HepG2 (cell line): ENCODE results near the gene SSC5D. TPM values are rescaled to one million over a fixed set of nuclear protein-coding genes. Genes with fewer than 3 reads are reported as not detected.

ENCODE experiments used
- DPF2 ChIP-seq: sonication (generic); formaldehyde crosslinking; IDR thresholded peaks from 2 replicates; pipeline ENCODE4 v1.4.0; 2020; ENCODE audit warnings: mild to moderate bottlenecking, low read depth, missing genetic modification reagents, borderline replicate concordance
- ELF1 ChIP-seq: sonication (generic); formaldehyde crosslinking; IDR thresholded peaks from 2 replicates; pipeline ENCODE4 v1.4.0; 2020; ENCODE audit warnings: missing genetic modification reagents
- GATA4 ChIP-seq: sonication (generic); IDR thresholded peaks from 2 replicates; pipeline ENCODE4 v1.6.1; 2016; ENCODE audit warnings: antibody characterized with exemption, low read depth, borderline replicate concordance
- ISX ChIP-seq: sonication (generic); formaldehyde crosslinking; conservative IDR thresholded peaks from 2 replicates; pipeline ENCODE4 v1.5.0; 2020; ENCODE audit warnings: missing genetic modification reagents
- NKX3-1 ChIP-seq: sonication (generic); formaldehyde crosslinking; IDR thresholded peaks from 2 replicates; pipeline ENCODE4 v1.5.0; 2020; ENCODE audit warnings: missing genetic modification reagents
- SOX5 ChIP-seq: IDR thresholded peaks from 2 replicates; pipeline ENCODE4 v1.6.1; 2016; ENCODE audit warnings: borderline replicate concordance
- SP1 ChIP-seq, 2 experiments: fragments of 450-650 bp in 1 of 2; sonication (generic) in 1 of 2; formaldehyde crosslinking in 1 of 2; IDR thresholded peaks; 2 replicates each; pipeline versions ENCODE4 v1.4.0 to v1.6.1; 2016 to 2020; ENCODE audit warnings: missing genetic modification reagents in 1 of 2
- ZNF468 ChIP-seq: sonication (generic); formaldehyde crosslinking; IDR thresholded peaks from 2 replicates; pipeline ENCODE4 v1.8.0; 2022; ENCODE audit warnings: mild to moderate bottlenecking, moderate library complexity, missing genetic modification reagents
- ZNF550 ChIP-seq: sonication (generic); formaldehyde crosslinking; IDR thresholded peaks from 2 replicates; pipeline ENCODE4 v1.4.0; 2020; ENCODE audit warnings: mild to moderate bottlenecking, missing genetic modification reagents, borderline replicate concordance
- ZNF629 ChIP-seq: sonication (generic); formaldehyde crosslinking; conservative IDR thresholded peaks from 2 replicates; pipeline ENCODE4 v1.5.0; 2020; ENCODE audit warnings: missing genetic modification reagents
- ZNF678 ChIP-seq: sonication (generic); formaldehyde crosslinking; IDR thresholded peaks from 2 replicates; pipeline ENCODE4 v1.4.0; 2020; ENCODE audit warnings: mild to moderate bottlenecking, missing genetic modification reagents
- polyA plus RNA-seq, 8 experiments: library from polyadenylated mRNA; depleted of rRNA in 3 of 8; stranded (reverse) in 7 of 8; unstranded in 1 of 8; fragments of >200 nt; fragmentation: Illumina TruSeq in 4 of 8; extraction: Trizol in 4 of 8; gene quantifications; 2 replicates each; pipeline versions ENCODE4 v1.2.1 to v1.2.3, GENCODE V29; 2011 to 2016; ENCODE audit warnings: low read depth in 4 of 8, missing spikeins in 1 of 8, mixed read lengths in 1 of 8; ENCODE audit not compliant: insufficient read depth in 1 of 8
- total RNA-seq, 5 experiments: library from RNA; depleted of rRNA; stranded (reverse); fragments of >200 nt; fragmentation: Illumina TruSeq; extraction: Trizol; gene quantifications; 2 replicates each; pipeline ENCODE4 v1.2.3, GENCODE V29; 2016; ENCODE audit warnings: low read depth in 1 of 5
- TF ChIP-seq, protein P1 (sequence below): sonication (generic); formaldehyde crosslinking; IDR thresholded peaks from 2 replicates; pipeline ENCODE4 v1.4.0; 2020; ENCODE audit warnings: missing genetic modification reagents
- TF ChIP-seq, protein P2 (sequence below), 2 experiments: sonication (generic) in 1 of 2; formaldehyde crosslinking in 1 of 2; IDR thresholded peaks; 2 replicates each; pipeline versions ENCODE4 v1.4.0 to v1.6.1; 2016 to 2020; ENCODE audit warnings: borderline replicate concordance in 1 of 2, low read depth in 1 of 2, mild to moderate bottlenecking in 1 of 2, missing genetic modification reagents in 1 of 2
- TF ChIP-seq, protein P3 (sequence below): sonication (generic); formaldehyde crosslinking; IDR thresholded peaks from 2 replicates; pipeline ENCODE4 v1.4.0; 2020; ENCODE audit warnings: mild to moderate bottlenecking, missing genetic modification reagents, borderline replicate concordance

The SSC5D gene
- total and polyA plus RNA-seq, 2 of the 13 experiments (the other 11 are each of a cell fraction or from before 2014, with no cell fraction given), result not detected

DNA sequence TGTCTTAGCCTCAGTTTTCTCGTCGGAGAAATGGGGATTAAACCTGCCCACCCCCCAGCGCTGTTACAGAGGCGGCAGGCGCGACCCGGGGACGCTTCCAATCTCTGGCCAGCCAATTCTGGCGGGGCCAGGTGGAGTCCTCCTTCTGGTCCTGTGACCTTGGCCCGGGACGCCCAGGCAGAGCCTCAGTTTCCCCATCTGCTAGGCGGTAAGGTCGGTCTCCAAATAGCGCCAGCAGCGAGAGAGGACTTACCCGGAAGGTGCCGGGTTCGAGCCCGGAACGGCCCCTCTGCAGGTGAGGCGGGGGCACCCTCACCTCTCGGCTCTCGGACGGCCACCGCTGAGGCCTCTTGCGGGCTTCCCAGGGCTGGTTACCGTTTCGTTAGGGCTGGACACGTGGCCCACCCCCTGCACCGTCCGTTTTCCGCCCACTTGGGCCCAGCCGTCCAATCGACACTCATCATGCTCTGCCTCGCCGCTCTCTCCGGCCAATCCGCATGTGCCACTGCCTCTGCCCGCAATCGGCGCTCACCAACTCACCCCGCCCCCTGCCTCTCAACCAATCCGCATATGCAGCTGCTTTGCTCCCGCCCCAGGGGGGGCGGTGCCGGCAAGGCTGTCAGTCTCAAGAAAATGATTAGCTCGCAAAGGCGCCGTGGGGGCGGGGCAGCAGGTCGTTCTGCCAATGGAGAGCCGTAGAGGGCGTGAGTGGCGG, 26.8 kb upstream of the SSC5D start, which contains the start of gene ISOC2 (continued):
- TF ChIP-seq ISX (no peak), ZNF550 (CRISPR knock-in tag) (peak; percentile 77; the same call in 1 of the 2 replicates), SP1 (IDR thresholded peaks at IDR 0.05) (peak; percentile 97), SP1 (CRISPR knock-in tag; IDR thresholded peaks at IDR 0.05) (peak; percentile 99), ZNF468 (no peak), ELF1 (CRISPR knock-in tag) (peak; percentile 84), DPF2 (no peak), ZNF629 (CRISPR knock-in tag) (peak; percentile 100), GATA4 (peak; percentile 43; the same call in 1 of the 2 replicates), NKX3-1 (CRISPR knock-in tag) (no peak), SOX5 (CRISPR knock-in tag) (peak; percentile 36; the same call in 1 of the 2 replicates), ZNF678 (CRISPR knock-in tag) (no peak)
- TF ChIP-seq, protein P1, sequence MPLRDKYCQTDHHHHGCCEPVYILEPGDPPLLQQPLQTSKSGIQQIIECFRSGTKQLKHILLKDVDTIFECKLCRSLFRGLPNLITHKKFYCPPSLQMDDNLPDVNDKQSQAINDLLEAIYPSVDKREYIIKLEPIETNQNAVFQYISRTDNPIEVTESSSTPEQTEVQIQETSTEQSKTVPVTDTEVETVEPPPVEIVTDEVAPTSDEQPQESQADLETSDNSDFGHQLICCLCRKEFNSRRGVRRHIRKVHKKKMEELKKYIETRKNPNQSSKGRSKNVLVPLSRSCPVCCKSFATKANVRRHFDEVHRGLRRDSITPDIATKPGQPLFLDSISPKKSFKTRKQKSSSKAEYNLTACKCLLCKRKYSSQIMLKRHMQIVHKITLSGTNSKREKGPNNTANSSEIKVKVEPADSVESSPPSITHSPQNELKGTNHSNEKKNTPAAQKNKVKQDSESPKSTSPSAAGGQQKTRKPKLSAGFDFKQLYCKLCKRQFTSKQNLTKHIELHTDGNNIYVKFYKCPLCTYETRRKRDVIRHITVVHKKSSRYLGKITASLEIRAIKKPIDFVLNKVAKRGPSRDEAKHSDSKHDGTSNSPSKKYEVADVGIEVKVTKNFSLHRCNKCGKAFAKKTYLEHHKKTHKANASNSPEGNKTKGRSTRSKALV (CRISPR knock-in tag), result no peak
- TF ChIP-seq, protein P2, sequence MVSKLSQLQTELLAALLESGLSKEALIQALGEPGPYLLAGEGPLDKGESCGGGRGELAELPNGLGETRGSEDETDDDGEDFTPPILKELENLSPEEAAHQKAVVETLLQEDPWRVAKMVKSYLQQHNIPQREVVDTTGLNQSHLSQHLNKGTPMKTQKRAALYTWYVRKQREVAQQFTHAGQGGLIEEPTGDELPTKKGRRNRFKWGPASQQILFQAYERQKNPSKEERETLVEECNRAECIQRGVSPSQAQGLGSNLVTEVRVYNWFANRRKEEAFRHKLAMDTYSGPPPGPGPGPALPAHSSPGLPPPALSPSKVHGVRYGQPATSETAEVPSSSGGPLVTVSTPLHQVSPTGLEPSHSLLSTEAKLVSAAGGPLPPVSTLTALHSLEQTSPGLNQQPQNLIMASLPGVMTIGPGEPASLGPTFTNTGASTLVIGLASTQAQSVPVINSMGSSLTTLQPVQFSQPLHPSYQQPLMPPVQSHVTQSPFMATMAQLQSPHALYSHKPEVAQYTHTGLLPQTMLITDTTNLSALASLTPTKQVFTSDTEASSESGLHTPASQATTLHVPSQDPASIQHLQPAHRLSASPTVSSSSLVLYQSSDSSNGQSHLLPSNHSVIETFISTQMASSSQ (IDR thresholded peaks at IDR 0.05; ENCODE audit: low read depth), result peak; percentile 60; the same call in 1 of the 2 replicates
- TF ChIP-seq, protein P2 (CRISPR knock-in tag; IDR thresholded peaks at IDR 0.05; ENCODE audit: borderline replicate concordance), result peak; percentile 64; the same call in 1 of the 2 replicates
- TF ChIP-seq, protein P3, sequence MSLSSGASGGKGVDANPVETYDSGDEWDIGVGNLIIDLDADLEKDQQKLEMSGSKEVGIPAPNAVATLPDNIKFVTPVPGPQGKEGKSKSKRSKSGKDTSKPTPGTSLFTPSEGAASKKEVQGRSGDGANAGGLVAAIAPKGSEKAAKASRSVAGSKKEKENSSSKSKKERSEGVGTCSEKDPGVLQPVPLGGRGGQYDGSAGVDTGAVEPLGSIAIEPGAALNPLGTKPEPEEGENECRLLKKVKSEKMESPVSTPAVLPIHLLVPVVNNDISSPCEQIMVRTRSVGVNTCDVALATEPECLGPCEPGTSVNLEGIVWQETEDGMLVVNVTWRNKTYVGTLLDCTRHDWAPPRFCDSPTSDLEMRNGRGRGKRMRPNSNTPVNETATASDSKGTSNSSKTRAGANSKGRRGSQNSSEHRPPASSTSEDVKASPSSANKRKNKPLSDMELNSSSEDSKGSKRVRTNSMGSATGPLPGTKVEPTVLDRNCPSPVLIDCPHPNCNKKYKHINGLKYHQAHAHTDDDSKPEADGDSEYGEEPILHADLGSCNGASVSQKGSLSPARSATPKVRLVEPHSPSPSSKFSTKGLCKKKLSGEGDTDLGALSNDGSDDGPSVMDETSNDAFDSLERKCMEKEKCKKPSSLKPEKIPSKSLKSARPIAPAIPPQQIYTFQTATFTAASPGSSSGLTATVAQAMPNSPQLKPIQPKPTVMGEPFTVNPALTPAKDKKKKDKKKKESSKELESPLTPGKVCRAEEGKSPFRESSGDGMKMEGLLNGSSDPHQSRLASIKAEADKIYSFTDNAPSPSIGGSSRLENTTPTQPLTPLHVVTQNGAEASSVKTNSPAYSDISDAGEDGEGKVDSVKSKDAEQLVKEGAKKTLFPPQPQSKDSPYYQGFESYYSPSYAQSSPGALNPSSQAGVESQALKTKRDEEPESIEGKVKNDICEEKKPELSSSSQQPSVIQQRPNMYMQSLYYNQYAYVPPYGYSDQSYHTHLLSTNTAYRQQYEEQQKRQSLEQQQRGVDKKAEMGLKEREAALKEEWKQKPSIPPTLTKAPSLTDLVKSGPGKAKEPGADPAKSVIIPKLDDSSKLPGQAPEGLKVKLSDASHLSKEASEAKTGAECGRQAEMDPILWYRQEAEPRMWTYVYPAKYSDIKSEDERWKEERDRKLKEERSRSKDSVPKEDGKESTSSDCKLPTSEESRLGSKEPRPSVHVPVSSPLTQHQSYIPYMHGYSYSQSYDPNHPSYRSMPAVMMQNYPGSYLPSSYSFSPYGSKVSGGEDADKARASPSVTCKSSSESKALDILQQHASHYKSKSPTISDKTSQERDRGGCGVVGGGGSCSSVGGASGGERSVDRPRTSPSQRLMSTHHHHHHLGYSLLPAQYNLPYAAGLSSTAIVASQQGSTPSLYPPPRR (CRISPR knock-in tag), result no peak; the same call in none of the 2 replicates
